ENCODE data around the gene EP400. TPM values are rescaled to one million over a fixed set of nuclear protein-coding genes. Genes with fewer than 3 reads are reported as not detected.

EP400 gene
- total RNA-seq, 2 donors from 2014 or later, result 10.5 to 15.5 TPM

GRCh38 chr12:132030367-132031038, 80.8 kb downstream of the EP400 start:
- DNase-seq (ENCODE audit: low spot score), result no peak
- no peaks in the 10 kb centered on the region for H3K9me3 ChIP-seq

GRCh38 chr12:132033627-132034026, 83.9 kb downstream of the EP400 start:
- H3K9me3 ChIP-seq, result no peaks in the 10 kb centered on the region
- no peak overlapping the region for H3K4me3 ChIP-seq
- peaks cover 80% of the 10 kb centered on the region for H3K36me3 ChIP-seq
- H3K27ac ChIP-seq, result no peak overlapping the region
- no peak for TF ChIP-seq CTCF (IDR thresholded peaks at IDR 0.05)
- H3K4me1 ChIP-seq, result no peaks in the 10 kb centered on the region
- no peaks in the 10 kb centered on the region for H3K27me3 ChIP-seq
- no peak for DNase-seq (ENCODE audit: low spot score)

More at GRCh38 chr12:132030367-132031038, 80.8 kb downstream of the EP400 start:
- no peak for TF ChIP-seq CTCF (IDR thresholded peaks at IDR 0.05)
- Histone ChIP-seq H3K27ac (peak overlapping the region; percentile 48 to 72), H3K4me3 (no peak overlapping the region), H3K4me1 (no peaks in the 10 kb centered on the region), H3K27me3 (no peaks in the 10 kb centered on the region), H3K36me3 (peaks cover 82% of the 10 kb centered on the region)

- no peaks in the 10 kb centered on the region for H3K4me1 ChIP-seq
- no peak for TF ChIP-seq CTCF (IDR thresholded peaks at IDR 0.05)
Measured at GRCh38 chr12:132036063-132036683, 86.4 kb downstream of the EP400 start.

GRCh38 chr12:132040906-132041606, 91.3 kb downstream of the EP400 start:
- no peak overlapping the region for H3K27ac ChIP-seq
- no peak for TF ChIP-seq CTCF (IDR thresholded peaks at IDR 0.05)
- H3K27me3 ChIP-seq, result no peaks in the 10 kb centered on the region
- no peaks in the 10 kb centered on the region for H3K4me1 ChIP-seq
- H3K36me3 ChIP-seq, result peaks cover 62% of the 10 kb centered on the region
- no peak for DNase-seq (ENCODE audit: low spot score)
- no peaks in the 10 kb centered on the region for H3K9me3 ChIP-seq
- no peak overlapping the region for H3K4me3 ChIP-seq

More at GRCh38 chr12:132036063-132036683, 86.4 kb downstream of the EP400 start:
- no peak for DNase-seq (ENCODE audit: low spot score)
- Histone ChIP-seq H3K27ac (no peak overlapping the region), H3K4me3 (no peak overlapping the region), H3K9me3 (no peaks in the 10 kb centered on the region), H3K36me3 (peaks cover 70% of the 10 kb centered on the region), H3K27me3 (no peaks in the 10 kb centered on the region)

GRCh38 chr12:132043216-132043615, 93.5 kb downstream of the EP400 start:
- Histone ChIP-seq H3K27me3 (no peaks in the 10 kb centered on the region), H3K4me1 (no peaks in the 10 kb centered on the region), H3K27ac (no peak overlapping the region), H3K4me3 (no peak overlapping the region), H3K36me3 (peaks cover 55% of the 10 kb centered on the region), H3K9me3 (no peaks in the 10 kb centered on the region)
- DNase-seq (ENCODE audit: low spot score), result no peak
- no peak for TF ChIP-seq CTCF (IDR thresholded peaks at IDR 0.05)
